GM23338 (cell line): ENCODE results near the gene FXYD6. TPM values are rescaled to one million over a fixed set of nuclear protein-coding genes. Genes with fewer than 3 reads are reported as not detected.

Source experiments
- ATAC-seq: fragments of 200-7000 bp; cut with Tn5 transposase; 3 replicates; pipeline ENCODE4 v1.9.1; 2020
- DNase-seq: peaks from one replicate; pipeline ENCODE4 v3.0.0-alpha.2; 2015; ENCODE audit warnings: low spot score
- H2AFZ ChIP-seq: fragments of 200-600 bp; sonication (generic); 2 replicates; pipeline ENCODE4 v1.8.0; 2016; ENCODE audit warnings: antibody characterized with exemption, mild to moderate bottlenecking, moderate library complexity
- H3F3A ChIP-seq: fragments of 200-600 bp; sonication (generic); replicated peaks from 2 replicates; pipeline ENCODE4 v1.8.0; 2017; ENCODE audit warnings: antibody characterized with exemption, mixed run types, low read depth
- H3K27ac ChIP-seq: fragments of 200-600 bp; sonication (generic); 2 replicates; pipeline ENCODE4 v1.6.1; 2016; ENCODE audit warnings: low read depth
- H3K27me3 ChIP-seq: fragments of 200-600 bp; sonication (generic); 2 replicates; pipeline ENCODE4 v1.8.0; 2016; ENCODE audit warnings: mild to moderate bottlenecking, mixed run types, moderate library complexity; ENCODE audit not compliant: insufficient read depth
- H3K36me3 ChIP-seq: fragments of 200-600 bp; sonication (generic); 2 replicates; pipeline ENCODE4 v1.8.0; 2016; ENCODE audit warnings: mild to moderate bottlenecking; ENCODE audit not compliant: insufficient read depth
- H3K4me1 ChIP-seq: fragments of 200-600 bp; sonication (generic); 2 replicates; pipeline ENCODE4 v1.8.0; 2016; ENCODE audit warnings: mild to moderate bottlenecking, moderate library complexity; ENCODE audit not compliant: insufficient read depth
- H3K4me2 ChIP-seq: fragments of 200-600 bp; sonication (generic); 2 replicates; pipeline ENCODE4 v1.7.1; 2017; ENCODE audit warnings: mixed run types
- H3K4me3 ChIP-seq: fragments of 200-600 bp; sonication (generic); 2 replicates; pipeline ENCODE4 v1.6.1; 2016; ENCODE audit warnings: mixed run types
- H3K79me2 ChIP-seq: fragments of 200-600 bp; sonication (generic); replicated peaks from 2 replicates; pipeline ENCODE4 v1.8.0; 2017; ENCODE audit warnings: mild to moderate bottlenecking; ENCODE audit not compliant: insufficient read depth
- H3K9me2 ChIP-seq: fragments of 200-600 bp; sonication (generic); 2 replicates; pipeline ENCODE4 v1.8.0; 2017; ENCODE audit not compliant: insufficient read depth
- H4K20me1 ChIP-seq: fragments of 200-600 bp; sonication (generic); replicated peaks from 2 replicates; pipeline ENCODE4 v1.8.0; 2017; ENCODE audit warnings: mild to moderate bottlenecking; ENCODE audit not compliant: insufficient read depth
- H3K27ac Mint-ChIP-seq: 2 replicates; pipeline ENCODE4 v1.8.0; 2020; ENCODE audit warnings: inconsistent platforms, mild to moderate bottlenecking, moderate library complexity, mixed read lengths
- H3K27me3 Mint-ChIP-seq: 3 replicates; pipeline ENCODE4 v1.8.0; 2022; ENCODE audit warnings: low read depth, mild to moderate bottlenecking, moderate library complexity, mixed read lengths, inconsistent platforms; ENCODE audit not compliant: insufficient read depth, poor library complexity
- H3K36me3 Mint-ChIP-seq: 3 replicates; pipeline ENCODE4 v1.8.0; 2021; ENCODE audit warnings: low read depth, mild to moderate bottlenecking, inconsistent platforms, moderate library complexity, mixed read lengths
- H3K4me1 Mint-ChIP-seq: 3 replicates; pipeline ENCODE4 v1.8.0; 2020; ENCODE audit warnings: mild to moderate bottlenecking, inconsistent platforms, mixed read lengths
- H3K4me3 Mint-ChIP-seq: 3 replicates; pipeline ENCODE4 v1.8.0; 2021; ENCODE audit warnings: moderate library complexity, mild to moderate bottlenecking, inconsistent platforms, mixed read lengths
- H3K9me3 Mint-ChIP-seq: 3 replicates; pipeline ENCODE4 v1.8.0; 2020; ENCODE audit warnings: moderate library complexity, mild to moderate bottlenecking, inconsistent platforms, mixed read lengths
- CREB1 ChIP-seq: fragments of 250-450 bp; sonication (Bioruptor Pico); IDR thresholded peaks from 2 replicates; pipeline ENCODE4 v1.5.0; 2020; ENCODE audit warnings: low read depth, mild to moderate bottlenecking, moderate library complexity
- EZH2 ChIP-seq: fragments of 200-600 bp; sonication (generic); IDR thresholded peaks from one replicate; pipeline ENCODE4 v1.8.0; 2017; ENCODE audit warnings: antibody characterized with exemption, mild to moderate bottlenecking, low read depth; ENCODE audit not compliant: unreplicated experiment
- EZH2phosphoT487 ChIP-seq: fragments of 200-600 bp; sonication (generic); IDR thresholded peaks from one replicate; pipeline ENCODE4 v1.8.1; 2018; ENCODE audit warnings: antibody characterized with exemption; ENCODE audit not compliant: unreplicated experiment
- JUNB ChIP-seq: IDR thresholded peaks from one replicate; pipeline ENCODE4 v1.6.1; 2016; ENCODE audit warnings: antibody characterized with exemption; ENCODE audit not compliant: unreplicated experiment
- NANOG ChIP-seq: IDR thresholded peaks from 2 replicates; pipeline ENCODE4 v1.6.1; 2016; ENCODE audit warnings: antibody characterized with exemption, borderline replicate concordance
- POLR2AphosphoS5 ChIP-seq: IDR thresholded peaks from 2 replicates; pipeline ENCODE4 v1.6.1; 2016; ENCODE audit warnings: antibody characterized with exemption, low read depth
- ZNF114 ChIP-seq: fragments of 250-450 bp; sonication (Bioruptor Pico); IDR thresholded peaks from 2 replicates; pipeline ENCODE4 v1.5.0; 2020; ENCODE audit warnings: mild to moderate bottlenecking, moderate library complexity
- polyA plus RNA-seq: library from polyadenylated mRNA; unstranded; fragments of >200 nt; fragmentation: Nextera tagmentation; extraction: Ambion mirVana; gene quantifications from 2 replicates; pipeline ENCODE4 v1.2.1, GENCODE V29; 2016
- total RNA-seq: library from RNA; depleted of rRNA; stranded (reverse); fragments of >200 nt; shearing (Covaris generic); gene quantifications from 2 replicates; pipeline ENCODE4 v1.2.3, GENCODE V29; 2014
- TF ChIP-seq, protein P1 (sequence below), 2 experiments: fragments of 200-600 bp in 1 of 2; sonication (generic) in 1 of 2; conservative IDR thresholded peaks; 2 replicates each; pipeline versions ENCODE4 v1.5.1 to v1.6.1; 2016 to 2017; ENCODE audit warnings: antibody characterized with exemption in 2 of 2, low read depth in 2 of 2, mild to moderate bottlenecking in 2 of 2, moderate library complexity in 1 of 2
- TF ChIP-seq, protein P2 (sequence below): IDR thresholded peaks from 2 replicates; pipeline ENCODE4 v1.6.1; 2016; ENCODE audit warnings: antibody characterized with exemption

The FXYD6 gene
- total and polyA plus RNA-seq, 2 experiments from 2014 or later: 26.2 to 30.7 TPM

- no peak for TF ChIP-seq NANOG
- TF ChIP-seq, protein P1, sequence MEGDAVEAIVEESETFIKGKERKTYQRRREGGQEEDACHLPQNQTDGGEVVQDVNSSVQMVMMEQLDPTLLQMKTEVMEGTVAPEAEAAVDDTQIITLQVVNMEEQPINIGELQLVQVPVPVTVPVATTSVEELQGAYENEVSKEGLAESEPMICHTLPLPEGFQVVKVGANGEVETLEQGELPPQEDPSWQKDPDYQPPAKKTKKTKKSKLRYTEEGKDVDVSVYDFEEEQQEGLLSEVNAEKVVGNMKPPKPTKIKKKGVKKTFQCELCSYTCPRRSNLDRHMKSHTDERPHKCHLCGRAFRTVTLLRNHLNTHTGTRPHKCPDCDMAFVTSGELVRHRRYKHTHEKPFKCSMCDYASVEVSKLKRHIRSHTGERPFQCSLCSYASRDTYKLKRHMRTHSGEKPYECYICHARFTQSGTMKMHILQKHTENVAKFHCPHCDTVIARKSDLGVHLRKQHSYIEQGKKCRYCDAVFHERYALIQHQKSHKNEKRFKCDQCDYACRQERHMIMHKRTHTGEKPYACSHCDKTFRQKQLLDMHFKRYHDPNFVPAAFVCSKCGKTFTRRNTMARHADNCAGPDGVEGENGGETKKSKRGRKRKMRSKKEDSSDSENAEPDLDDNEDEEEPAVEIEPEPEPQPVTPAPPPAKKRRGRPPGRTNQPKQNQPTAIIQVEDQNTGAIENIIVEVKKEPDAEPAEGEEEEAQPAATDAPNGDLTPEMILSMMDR (conservative IDR thresholded peaks at IDR 0.05; ENCODE audit: low read depth in 2 of 2): peak; percentile 85 to 91
- H3K27ac Mint-ChIP-seq: no peak overlapping the region
- Histone ChIP-seq H3K4me3 (no peak overlapping the region), H3K27me3 (0 out of 2 replicates have a peak, but pooled peaks cover 4% of the 10 kb centered on the region), H3F3A (no peaks in the 10 kb centered on the region), H3K36me3 (no peaks in the 10 kb centered on the region), H3K4me2 (no peak overlapping the region), H2AFZ (no peak overlapping the region), H4K20me1 (no peaks in the 10 kb centered on the region), H3K4me1 (0 out of 2 replicates have a peak, but pooled peaks cover 3% of the 10 kb centered on the region), H3K79me2 (no peaks in the 10 kb centered on the region), H3K27ac (no peak overlapping the region), H3K9me2 (no peaks in the 10 kb centered on the region)
- peaks cover 1% of the 10 kb centered on the region for H3K27me3 Mint-ChIP-seq
- peaks cover 3% of the 10 kb centered on the region; the same call in 1 of the 3 replicates for H3K4me1 Mint-ChIP-seq
- DNase-seq (peak; percentile 84), ATAC-seq (peak; percentile 70)
- no peaks in the 10 kb centered on the region; the same call in 2 of the 3 replicates for H3K36me3 Mint-ChIP-seq
- no peaks in the 10 kb centered on the region for H3K9me3 Mint-ChIP-seq
- no peak overlapping the region for H3K4me3 Mint-ChIP-seq
These were observed 68.8 kb downstream of the FXYD6 start for GRCh38 chr11:117807482-117808327.

DNA sequence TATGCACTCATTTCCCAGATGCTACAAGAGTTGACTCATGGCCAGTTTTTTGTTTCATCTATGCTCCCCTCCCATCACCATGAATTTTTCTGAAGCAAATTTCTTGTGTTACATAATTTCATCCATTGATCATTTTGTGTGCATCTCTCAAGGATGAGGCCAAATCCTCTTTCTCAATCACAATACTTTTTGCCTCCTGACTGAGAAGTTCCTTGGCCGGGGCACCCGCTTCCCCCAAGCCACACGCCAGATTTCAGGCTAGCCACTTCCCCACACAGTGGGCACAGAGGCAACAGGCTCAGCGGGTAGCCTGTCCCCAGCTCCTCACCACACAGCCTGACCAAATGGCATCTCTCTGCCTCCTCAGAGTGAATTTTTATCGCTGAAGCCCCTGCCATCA, 69.6 kb downstream of the FXYD6 start:
- Mint-ChIP-seq H3K9me3 (no peaks in the 10 kb centered on the region), H3K4me1 (peaks cover 3% of the 10 kb centered on the region; the same call in 1 of the 3 replicates), H3K36me3 (no peaks in the 10 kb centered on the region; the same call in 2 of the 3 replicates), H3K4me3 (no peak overlapping the region), H3K27ac (no peak overlapping the region), H3K27me3 (peaks cover 1% of the 10 kb centered on the region)
- DNase-seq (no peak), ATAC-seq (no peak)
- Histone ChIP-seq H3K4me3 (no peak overlapping the region), H3F3A (no peaks in the 10 kb centered on the region), H3K27me3 (0 out of 2 replicates have a peak, but pooled peaks cover 4% of the 10 kb centered on the region), H3K27ac (no peak overlapping the region), H3K36me3 (no peaks in the 10 kb centered on the region), H3K79me2 (no peaks in the 10 kb centered on the region), H3K4me1 (0 out of 2 replicates have a peak, but pooled peaks cover 3% of the 10 kb centered on the region), H4K20me1 (no peaks in the 10 kb centered on the region), H3K4me2 (no peak overlapping the region), H3K9me2 (no peaks in the 10 kb centered on the region), H2AFZ (no peak overlapping the region)
- TF ChIP-seq JUNB: no peak
- no peak for TF ChIP-seq EZH2phosphoT487
- TF ChIP-seq, protein P1 (conservative IDR thresholded peaks at IDR 0.05; ENCODE audit: low read depth in 2 of 2): no peak
- TF ChIP-seq, protein P2, sequence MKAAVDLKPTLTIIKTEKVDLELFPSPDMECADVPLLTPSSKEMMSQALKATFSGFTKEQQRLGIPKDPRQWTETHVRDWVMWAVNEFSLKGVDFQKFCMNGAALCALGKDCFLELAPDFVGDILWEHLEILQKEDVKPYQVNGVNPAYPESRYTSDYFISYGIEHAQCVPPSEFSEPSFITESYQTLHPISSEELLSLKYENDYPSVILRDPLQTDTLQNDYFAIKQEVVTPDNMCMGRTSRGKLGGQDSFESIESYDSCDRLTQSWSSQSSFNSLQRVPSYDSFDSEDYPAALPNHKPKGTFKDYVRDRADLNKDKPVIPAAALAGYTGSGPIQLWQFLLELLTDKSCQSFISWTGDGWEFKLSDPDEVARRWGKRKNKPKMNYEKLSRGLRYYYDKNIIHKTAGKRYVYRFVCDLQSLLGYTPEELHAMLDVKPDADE: no peak
- TF ChIP-seq POLR2AphosphoS5: no peak
- no peak for TF ChIP-seq ZNF114 (CRISPR knock-in tag)
- no peak for TF ChIP-seq EZH2
- no peak for TF ChIP-seq CREB1 (CRISPR knock-in tag)
